NCI-H2196 (cell line): Measurements from ENCODE around the gene SLC45A3.
"Not testable (repeated sequence)": the region's sequence is repeated elsewhere in the genome, so short reads cannot be mapped to it uniquely, and the experiment has no call there.

Experiments used
- DNase-seq: peaks from one replicate; lab custom pipeline; 2025; ENCODE audit not compliant: unreplicated experiment; lab: John Stamatoyannopoulos, UW

Gene SLC45A3, protein sequence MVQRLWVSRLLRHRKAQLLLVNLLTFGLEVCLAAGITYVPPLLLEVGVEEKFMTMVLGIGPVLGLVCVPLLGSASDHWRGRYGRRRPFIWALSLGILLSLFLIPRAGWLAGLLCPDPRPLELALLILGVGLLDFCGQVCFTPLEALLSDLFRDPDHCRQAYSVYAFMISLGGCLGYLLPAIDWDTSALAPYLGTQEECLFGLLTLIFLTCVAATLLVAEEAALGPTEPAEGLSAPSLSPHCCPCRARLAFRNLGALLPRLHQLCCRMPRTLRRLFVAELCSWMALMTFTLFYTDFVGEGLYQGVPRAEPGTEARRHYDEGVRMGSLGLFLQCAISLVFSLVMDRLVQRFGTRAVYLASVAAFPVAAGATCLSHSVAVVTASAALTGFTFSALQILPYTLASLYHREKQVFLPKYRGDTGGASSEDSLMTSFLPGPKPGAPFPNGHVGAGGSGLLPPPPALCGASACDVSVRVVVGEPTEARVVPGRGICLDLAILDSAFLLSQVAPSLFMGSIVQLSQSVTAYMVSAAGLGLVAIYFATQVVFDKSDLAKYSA

DNA sequence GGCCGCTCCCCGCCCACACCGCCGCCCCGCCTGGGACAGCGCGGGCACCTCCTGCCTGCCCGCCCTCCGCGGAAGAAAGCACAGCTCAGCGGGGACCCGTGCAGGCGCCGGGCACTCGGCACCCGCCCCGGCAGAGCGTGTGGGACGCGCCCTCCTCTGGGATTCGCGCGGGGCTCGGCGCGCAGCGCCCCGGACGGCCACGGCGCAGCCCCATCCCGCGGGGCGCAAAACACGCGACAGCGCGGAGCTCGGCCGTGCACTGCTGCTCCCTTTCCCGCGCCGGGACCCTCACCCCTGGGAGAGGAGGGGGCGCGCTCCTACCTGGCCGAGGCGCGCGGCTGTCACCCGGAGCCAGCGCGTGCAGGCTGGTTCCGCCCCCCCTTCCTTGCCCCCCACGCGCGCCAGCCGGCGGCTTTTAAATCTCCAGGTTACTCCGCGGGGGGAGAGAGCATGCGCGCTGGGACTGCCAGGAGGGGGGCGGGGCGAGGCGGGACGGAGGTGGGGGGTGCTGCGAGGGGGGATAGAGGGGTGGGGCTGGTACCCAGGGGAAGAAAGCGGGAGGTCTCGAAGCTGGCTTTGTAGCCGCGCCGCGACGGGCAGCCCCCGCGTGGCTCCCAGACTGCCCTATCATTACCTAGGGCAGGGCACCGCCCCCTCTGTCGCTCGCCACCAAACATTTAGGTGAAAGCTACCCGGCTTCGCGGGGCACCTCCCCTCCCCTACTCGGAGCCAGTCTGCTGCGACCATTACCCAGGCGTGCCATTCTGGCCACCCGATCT lies at the start of gene SLC45A3:
SLC45A3 (minus strand) TSS at position 437 of the 779 bp plus-strand sequence. CDS start 15,853 bp downstream, outside the sequence.
- peak; percentile 25 for DNase-seq

DNA sequence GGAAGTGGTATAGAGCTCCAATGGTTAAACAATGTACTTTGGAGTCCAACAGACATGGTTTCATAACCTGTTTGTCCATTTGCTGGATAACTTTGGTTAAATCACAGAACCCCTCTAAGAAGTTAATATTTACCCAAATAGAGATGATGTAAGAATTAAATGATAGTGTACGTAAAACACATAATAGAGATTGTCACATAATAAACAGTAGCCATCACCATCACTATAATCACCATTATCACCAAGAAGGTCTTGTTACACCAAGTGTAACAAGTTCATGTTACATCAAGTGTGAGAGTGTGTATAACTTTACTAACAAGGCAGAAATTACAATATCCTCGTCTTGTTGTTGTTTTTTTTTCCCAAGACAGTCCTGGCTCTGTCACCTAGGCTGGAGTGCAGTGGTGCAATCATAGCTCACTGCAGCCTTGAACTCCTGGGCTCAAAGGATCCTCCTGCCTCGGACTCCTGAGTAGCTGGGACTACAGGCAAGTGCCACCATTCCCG lies 46.4 kb upstream of the SLC45A3 start:
- DNase-seq, result no peak

DNA sequence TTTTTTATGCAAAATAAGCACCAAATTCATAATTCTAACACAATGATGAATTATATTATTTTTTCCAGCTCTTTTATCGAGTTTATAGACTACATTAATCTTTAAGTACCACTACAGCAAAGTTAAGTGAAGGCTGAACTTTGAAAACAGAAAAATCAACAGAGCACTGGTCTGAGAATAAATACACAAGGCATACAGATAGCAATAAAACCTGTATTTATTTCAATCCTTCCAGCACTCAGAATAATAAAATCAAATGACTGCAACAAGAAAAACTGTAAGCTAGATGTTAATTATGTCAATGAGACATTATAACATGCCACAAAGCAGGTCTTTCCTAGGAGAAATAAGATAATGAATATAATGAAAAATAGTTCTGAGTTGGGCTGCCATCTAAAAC lies 45.2 kb upstream of the SLC45A3 start:
- no peak for DNase-seq

DNA sequence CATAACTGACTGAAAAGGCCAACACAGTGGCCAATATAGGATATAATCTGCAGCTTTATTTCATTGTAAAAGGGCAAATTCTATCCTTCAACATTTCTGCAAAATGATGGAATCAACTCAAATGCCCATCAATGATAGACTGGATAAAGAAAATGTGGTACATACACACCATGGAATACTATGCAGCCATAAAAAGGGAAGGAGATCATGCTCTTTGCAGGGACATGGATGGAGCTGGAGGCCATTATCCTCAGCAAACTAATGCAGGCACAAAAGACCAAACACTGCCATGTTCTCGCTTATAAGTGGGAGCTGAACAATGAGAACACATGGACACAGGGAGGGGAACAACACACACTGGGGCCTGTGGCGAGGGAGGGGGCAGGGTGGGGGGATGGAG lies 40.4 kb upstream of the SLC45A3 start:
- DNase-seq, result not testable (repeated sequence)

DNA sequence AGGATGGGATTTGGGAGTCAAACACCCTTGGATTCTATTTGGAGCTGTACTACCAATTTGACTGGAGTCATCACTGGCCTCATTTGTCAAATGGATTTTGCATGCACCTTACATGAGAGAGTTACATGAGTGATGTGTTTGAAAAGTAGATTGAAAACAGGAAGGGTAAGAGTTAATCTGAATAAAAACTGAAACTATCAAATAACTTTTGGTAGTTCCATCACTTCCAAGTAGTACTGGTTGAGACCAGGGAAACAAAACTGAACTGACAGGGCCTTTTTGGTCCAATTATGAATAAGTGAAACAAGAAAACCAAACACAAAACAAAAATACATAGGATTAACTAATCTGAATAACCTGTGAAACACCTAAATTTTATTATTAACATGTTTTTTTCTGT lies 39.5 kb upstream of the SLC45A3 start:
- no peak for DNase-seq

DNA sequence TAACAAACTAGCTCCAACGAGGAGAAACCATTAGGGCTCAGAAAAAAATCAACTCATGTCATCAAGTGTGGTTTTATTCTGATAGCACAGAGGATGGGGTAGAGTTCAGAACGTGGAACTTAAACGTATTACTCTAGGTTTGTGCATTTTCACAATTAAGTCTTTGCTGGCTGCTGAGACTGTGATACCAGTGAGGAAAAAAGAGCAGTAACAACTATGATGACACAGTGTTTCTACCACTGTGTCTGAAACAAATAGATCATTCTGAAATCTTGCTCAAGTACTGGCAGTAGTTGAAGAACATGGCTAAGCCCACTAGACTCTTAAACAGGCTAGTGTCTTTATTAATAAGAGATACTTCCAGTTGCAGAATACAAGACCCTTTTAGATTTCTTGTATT lies 38.7 kb upstream of the SLC45A3 start:
- no peak for DNase-seq

DNA sequence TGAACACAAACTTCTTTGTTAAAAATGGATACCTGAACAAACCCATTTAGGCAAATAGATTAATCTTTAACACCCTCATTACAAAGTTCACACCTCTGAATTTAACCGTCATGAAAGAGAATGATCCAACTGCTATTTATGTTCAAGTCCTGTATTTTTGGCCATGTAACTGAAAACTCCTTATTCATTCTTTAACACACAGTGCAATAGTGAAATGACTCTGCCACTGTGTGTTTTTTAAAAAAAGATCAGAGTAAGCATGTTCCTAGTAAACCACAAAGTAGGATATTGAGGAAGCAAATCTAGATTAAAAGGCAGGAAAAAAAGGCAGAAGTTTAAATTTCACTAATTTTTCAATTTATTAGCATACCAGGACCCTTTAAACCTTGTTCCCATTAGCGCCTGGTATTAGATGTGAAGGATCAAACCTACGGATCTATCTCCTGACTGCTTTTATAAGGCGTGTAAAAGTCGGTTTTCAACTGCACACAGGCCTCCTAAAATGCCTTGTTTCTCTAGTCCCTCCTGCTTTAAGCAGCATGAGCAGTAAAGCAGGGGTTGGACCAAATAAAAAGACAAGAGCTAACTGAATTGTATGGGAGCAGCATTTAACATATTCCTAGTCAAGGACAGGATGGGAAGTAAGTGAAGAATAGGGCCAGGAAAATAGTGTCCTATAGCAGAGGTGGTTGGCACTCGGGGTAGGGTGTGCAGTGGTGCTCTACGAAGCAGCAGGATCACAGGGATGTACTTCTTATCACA lies 36.2 kb upstream of the SLC45A3 start:
- DNase-seq, result no peak

DNA sequence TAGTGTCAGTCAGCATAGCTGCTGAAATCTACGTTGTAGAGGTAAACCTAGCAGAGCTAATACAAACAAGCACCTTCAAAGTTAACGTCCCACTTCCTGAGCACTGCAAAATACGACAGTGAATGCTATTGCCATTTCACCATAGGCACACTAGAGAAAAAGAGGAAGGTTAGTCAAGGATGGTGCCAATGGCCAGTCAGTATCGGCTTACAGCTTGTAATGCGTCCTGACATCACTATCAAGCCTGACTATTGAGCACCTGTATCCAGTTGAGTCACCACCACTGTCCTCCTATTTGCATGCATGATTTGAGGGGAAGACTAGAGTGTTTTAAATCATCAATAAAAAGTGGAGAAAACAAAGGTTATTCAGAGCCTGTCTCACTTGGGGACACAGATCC lies 35.3 kb upstream of the SLC45A3 start:
- peak; percentile 50 for DNase-seq

DNA sequence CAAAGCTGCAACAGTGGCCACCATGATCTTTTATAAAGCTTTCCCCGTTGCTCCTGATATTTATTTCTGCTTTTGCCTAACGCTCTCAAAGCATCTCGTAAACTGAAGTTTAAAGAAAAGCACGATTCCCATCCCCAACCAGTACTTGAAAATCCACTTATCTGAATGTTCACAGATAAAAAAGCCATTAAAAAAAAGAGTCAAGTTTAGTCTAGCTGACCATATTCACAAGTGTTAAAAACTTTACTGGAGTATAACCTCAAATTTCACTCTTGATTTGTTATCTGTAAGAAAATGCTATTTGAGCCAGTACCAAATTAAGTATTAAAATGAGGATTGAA lies 34.6 kb upstream of the SLC45A3 start:
- no peak for DNase-seq

DNA sequence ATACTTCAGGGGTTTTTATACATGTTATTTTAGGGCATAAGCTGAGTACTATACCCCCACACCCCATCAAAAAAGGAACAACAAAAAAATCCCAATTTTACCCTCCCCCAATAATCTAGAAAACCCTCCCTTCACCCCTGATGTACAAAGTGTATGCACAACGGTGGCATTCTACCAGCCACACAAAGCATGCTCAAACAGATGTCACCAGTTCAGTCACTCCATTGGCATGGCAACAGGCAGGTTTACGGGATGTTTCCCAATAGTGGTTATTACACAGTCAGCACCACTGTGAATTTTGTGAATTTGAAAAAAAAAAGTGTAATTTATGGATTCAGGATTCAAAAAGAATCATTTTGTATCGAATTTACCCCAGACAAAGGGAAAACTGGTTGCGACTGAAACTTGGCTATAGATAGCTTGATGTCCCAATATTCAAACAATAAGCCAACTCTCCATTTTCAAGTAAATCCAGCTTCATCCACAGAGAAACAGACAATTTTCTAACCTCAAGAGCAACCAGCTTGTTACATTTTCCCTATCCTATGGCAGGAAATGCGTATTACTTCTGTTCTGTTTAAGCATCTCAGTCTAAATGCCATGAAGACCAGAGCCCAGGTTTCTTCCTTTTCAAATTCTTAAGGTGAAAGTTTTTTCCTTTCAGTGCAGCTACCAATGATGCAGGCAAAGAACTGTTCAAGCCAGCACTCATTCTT lies 34.0 kb upstream of the SLC45A3 start:
- no peak for DNase-seq

DNA sequence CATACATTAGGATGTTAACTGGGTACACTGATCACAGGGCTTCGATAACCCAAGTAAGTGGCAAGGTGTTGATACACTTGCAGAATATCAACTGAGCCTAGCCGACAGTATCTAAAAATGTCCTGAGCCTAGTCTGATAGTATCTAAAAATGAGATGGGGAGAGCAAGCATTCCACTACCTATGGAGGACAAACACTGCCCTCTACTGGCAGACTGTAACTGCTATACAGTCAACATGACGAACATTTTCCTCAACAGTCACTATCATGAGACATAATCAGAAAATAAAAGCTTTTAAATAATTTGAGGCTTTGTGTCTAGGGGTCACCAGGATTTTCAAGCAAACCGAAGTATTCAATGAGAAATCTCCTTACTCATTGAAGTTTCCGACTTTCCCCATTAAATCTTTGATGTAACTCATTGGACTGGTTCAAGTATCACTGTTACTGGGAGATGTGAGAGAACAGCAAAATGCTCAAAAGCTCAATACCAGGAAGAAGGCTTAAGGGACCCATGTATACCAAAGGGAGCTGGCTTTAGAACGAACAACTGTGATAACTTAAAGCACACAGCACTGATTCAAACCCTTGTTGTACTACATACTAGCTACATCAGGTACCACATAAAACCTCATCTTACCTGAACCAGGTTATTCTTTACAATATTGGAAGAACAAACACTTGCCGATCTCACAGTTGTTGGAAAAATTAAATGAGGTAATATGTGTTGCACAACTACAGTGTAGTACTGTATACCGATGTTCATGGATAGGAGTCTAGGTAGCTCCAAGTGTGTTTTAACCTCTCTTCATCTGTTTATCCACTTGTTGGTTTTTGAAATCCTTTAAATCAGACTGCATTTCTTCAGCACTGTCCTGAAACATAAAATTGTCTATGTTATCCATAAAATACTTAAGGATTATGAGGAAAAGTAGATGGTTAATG lies 31.1 kb upstream of the SLC45A3 start:
- DNase-seq, result peak; percentile 86

DNA sequence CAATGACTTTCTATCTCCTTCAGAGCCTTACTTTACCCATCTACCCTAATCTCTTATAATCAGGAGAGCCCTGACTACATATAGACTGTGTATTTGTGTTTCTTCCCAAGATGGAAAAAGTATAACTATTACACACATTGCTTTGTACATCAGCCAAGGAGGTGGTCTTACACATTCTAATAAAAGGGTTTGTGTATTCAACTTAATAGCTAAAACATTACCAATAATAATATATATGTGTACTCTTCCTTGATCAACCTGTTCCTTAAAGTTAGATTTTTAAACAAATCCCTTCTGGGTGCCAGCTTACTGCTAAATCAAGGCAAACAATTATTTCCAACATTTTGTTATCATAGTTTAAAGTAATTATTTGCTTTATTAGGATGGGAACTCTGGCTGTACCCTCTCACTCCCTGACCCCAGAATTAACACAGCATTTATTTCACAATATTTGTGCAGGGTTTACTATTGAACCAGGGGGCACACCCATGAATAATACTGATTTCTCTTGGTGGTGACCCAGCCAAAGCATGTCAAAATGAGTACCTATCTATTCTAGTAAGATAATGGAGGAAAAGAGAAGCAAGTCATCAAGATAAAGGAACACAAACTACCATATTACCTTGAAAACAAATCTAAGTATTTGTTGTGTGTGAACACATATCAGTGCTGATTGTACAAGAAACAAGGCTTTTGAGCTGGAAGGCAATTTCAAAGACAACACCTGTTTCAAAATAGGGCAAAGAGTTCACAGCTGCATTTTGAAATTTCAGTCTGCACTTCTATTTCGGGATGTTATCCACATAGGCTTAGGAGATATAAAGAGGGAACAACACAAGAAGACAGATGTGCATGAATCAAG lies 30.1 kb upstream of the SLC45A3 start:
- DNase-seq, result no peak

DNA sequence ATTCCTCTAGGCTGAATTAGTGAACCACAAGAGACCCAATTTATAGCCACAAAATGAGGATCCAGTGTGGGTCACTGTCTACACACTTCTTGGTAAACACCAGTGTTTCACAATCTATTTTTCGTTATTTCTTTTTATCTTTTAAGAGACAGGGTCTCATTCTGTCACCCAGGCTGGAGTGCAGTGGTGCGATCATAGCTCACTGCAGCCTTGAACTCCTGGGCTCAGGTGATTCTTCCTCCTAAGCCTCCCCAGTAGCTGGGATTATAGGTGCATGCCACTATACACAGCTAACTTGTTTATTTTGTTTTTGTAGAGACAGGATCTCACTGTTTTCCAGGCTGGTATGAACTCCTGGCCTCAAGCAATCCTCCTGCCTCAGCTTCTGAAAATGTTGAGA lies 29.3 kb upstream of the SLC45A3 start:
- no peak for DNase-seq

DNA sequence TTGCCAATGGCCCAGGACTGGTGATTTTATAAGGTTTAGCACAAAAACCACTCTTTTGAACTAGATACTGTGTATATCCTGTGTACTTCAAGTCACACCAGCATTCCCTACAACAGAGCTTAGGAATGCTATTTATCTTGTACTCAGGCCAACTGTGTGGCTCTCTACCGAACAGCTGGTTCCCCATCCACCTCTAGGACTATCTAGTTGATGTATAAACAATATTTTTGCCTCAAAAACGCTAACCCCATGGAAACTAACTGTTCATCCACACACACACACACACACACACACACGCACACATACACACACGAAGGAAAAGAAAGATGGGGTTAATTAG lies 28.7 kb upstream of the SLC45A3 start:
- no peak for DNase-seq

DNA sequence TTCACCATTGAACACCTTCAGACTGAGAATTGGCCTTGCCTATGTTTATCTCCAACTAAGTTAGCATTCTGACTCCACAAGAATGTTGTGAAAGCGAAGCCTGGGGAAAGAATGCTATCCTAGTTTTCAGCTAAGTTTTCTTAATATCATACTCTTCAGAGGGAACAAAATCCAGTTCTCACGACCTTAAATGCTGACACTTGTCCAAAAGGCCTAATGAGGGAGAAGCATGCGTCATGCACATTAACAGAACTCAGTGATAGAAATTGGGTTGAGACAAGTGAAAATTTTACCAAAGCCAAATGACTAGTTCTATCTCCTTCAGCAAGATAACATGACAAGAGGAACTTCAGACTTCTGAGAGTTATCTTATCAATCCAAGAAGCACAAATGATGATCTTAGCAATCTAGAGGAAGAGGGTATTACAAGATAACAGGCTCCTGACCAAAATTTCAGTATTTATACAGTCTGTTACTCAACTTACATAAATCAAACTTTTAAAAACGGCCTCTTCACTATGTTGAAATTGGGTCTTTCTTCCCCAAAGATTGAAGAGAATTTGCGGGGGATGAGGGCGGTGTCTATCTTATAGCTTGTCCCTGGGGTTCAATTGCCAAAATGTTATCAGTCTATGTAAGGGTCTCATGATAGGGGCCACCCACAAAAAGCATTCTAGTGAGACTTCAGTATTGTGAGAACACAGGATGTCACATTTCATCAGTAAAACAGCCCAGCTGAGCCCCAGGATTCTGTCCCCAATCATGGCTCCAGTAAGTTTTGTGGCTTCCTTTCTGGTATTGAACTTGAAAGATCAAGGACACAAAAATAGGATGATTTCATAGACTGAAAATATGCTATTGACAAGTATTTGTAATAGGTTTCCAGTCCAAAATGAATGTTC lies 26.5 kb upstream of the SLC45A3 start:
- no peak for DNase-seq

DNA sequence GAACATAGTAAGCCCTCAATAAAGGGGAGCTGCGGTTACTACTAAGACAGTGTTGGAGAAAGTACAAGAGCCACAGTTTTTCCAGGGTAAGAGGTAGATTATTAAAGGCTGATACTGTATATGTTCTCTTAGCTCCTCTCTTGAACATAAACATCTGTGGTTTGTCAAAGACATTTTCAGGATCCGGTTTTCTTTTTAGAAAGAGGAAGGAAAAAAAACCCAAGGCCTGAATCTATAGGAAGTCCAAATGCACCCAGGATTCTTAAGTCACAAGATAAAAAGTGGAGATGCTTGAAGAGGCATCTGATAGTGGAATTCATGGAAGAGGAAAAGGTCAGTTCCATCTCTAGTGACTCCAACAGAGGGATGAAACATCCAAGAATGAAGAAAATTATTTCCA lies 24.6 kb upstream of the SLC45A3 start:
- no peak for DNase-seq

DNA sequence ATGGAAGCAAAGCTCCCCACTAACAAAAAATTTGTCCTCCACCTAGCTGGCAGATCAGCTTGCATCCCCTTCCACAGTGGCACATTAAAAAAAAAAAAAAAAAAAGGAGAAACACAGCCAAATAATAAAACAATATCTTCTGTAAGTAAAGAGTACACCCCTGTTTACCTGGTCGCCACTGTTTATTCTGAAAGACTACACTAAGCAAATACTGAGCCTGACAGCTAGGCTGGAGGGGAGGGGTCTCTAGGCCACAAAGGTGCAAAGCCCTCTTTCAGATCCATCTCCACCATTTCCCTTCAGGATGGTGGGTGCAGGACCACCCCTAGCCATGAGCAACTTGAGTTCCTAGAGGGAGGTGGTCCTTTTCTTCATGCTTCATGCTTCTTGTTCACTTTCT lies 22.8 kb upstream of the SLC45A3 start:
- peak; percentile 29 for DNase-seq

DNA sequence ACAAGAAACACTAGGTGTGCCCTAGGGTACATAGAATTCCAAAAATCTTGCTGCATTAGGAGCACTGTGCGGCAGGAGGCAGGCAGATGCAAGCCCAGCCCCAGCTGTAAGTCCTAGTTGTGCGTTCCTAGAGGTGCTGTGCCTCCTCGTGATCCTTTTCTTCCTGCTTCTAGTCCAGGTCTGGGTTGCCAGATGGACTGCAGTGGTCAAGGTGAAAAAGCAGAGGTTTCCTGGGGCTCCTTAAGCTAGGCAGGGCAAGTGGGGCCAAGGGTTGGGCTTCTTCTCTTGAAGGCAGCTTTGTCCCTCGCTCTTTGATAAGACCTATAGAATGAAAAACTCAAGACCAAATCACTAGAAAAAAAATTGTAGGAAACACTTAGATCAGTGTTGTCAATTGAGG lies 21.6 kb upstream of the SLC45A3 start:
- no peak for DNase-seq
